HK-2 (cell line): ENCODE measurements around the gene MAGI1.

ENCODE experiments used
- DNase-seq: peaks from one replicate; pipeline ENCODE4 v3.0.0-alpha.2; 2018; ENCODE audit not compliant: unreplicated experiment

The MAGI1 gene

GRCh38 chr3:65485826-65486469, 552.8 kb downstream of the MAGI1 start:
- no peak for DNase-seq

GRCh38 chr3:65484964-65485363, 553.8 kb downstream of the MAGI1 start:
- no peak for DNase-seq

- DNase-seq, result no peak
Observed at GRCh38 chr3:65483480-65483879, 555.2 kb downstream of the MAGI1 start.

- DNase-seq, result no peak
Observed at GRCh38 chr3:65483011-65483410, 555.7 kb downstream of the MAGI1 start.

- no peak for DNase-seq
Observed at GRCh38 chr3:65481085-65481484, 557.6 kb downstream of the MAGI1 start.

GRCh38 chr3:65479990-65480389, 558.7 kb downstream of the MAGI1 start:
- no peak for DNase-seq

GRCh38 chr3:65478551-65479500, 559.9 kb downstream of the MAGI1 start:
- no peak for DNase-seq

GRCh38 chr3:65473736-65474135, 565.0 kb downstream of the MAGI1 start:
- DNase-seq, result no peak

GRCh38 chr3:65472501-65472900, 566.2 kb downstream of the MAGI1 start:
- DNase-seq, result no peak

- no peak for DNase-seq
Observed at GRCh38 chr3:65466300-65466988, 572.3 kb downstream of the MAGI1 start.

GRCh38 chr3:65449841-65450428, 588.8 kb downstream of the MAGI1 start:
- DNase-seq, result no peak

- no peak for DNase-seq
Observed at GRCh38 chr3:65448120-65448519, 590.6 kb downstream of the MAGI1 start.

GRCh38 chr3:65445573-65446169, 593.0 kb downstream of the MAGI1 start:
- no peak for DNase-seq

GRCh38 chr3:65444447-65444815, 594.3 kb downstream of the MAGI1 start:
- no peak for DNase-seq

- no peak for DNase-seq
Observed at GRCh38 chr3:65443739-65444446, 594.8 kb downstream of the MAGI1 start.

GRCh38 chr3:65439641-65440284, 599.0 kb downstream of the MAGI1 start:
- DNase-seq, result peak; percentile 30

GRCh38 chr3:65438612-65439011, 600.1 kb downstream of the MAGI1 start:
- DNase-seq, result no peak

- DNase-seq, result no peak
Observed at GRCh38 chr3:65438096-65438495, 600.6 kb downstream of the MAGI1 start.

- DNase-seq, result no peak
Observed at GRCh38 chr3:65436580-65436979, 602.1 kb downstream of the MAGI1 start.

GRCh38 chr3:65433480-65433879, 605.2 kb downstream of the MAGI1 start:
- DNase-seq, result no peak
